Renal pelvis (tissue), 4 donors: ENCODE data around the gene CARD14. TPM values are rescaled to one million over a fixed set of nuclear protein-coding genes. Genes with fewer than 3 reads are reported as not detected.
A peak's percentile ranks its signal among the peaks of the same experiment; 100 is the strongest.
"Not testable (repeated sequence)": the region's sequence is repeated elsewhere in the genome, so short reads cannot be mapped to it uniquely, and the experiment has no call there.

Experiments
- DNase-seq: peaks from one replicate; pipeline ENCODE4 v3.0.0-alpha.2; 2013
- polyA plus RNA-seq, 3 donors: library from polyadenylated mRNA; unstranded; fragments of 120-200 nt; gene quantifications; one replicate each; pipeline ENCODE4 v1.2.1, GENCODE V29; 2013; ENCODE audit not compliant: insufficient read length in 3 of 3

Gene CARD14
- polyA plus RNA-seq, 3 donors: 1.1 to 2.2 (median 2.1) TPM

DNA sequence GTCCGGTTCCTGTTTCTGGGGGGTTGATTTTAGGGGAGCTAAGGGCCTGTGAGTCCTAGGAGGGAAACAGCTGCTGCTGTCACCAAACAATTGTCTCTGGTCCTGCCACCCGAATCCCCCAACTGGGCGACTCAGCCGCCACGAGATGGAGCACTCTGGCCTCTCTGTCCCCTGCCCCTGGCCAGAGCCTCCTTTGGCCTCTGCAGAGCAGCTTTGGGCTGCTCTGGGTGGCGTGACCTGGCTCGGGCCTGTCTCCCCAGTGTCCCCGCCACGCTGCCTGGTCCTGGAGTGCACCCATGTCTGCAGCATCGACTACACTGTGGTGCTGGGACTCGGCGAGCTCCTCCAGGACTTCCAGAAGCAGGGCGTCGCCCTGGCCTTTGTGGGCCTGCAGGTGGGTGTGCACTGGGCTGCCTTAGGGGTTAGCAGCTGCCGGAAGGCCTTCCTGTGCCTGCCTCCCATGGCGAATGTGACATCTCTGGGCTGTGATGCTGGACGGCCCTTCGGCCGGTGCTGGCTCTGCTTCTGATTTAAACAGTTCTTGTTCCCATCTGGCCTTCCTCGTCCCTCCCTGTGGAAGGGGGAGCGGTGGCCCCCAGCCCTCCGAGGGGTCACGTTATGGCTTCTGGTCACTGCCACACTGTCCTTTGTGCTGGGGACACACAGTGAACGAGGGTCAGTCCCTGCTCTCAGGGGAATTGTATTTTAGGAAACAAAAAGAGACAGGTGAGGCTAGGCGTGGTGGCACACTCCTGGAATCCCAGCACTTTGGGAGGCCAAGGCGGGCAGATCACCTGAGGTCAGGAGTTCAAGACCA is 79.3 kb downstream of the CARD14 start:
- DNase-seq: no peak

DNA sequence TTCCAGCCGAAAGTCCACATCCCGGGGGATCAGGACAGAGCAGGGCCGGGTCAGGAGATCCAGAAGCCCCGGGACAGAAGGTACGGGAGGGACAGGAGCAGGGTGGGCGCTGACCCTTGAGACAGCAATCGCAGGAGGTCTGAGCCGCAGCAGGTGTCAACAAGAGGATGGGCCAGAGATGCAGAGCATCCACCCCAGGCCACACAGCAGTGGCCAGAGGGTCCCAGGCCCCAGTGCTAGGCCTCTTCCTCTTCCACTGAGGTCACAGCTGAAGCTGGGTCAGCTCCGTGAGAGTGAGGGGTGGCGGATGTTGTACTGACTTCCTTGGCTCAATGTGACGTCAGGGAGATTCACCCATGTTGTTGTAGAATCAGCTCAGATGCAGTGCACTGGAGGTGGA is 82.1 kb downstream of the CARD14 start:
- no peak for DNase-seq

DNA sequence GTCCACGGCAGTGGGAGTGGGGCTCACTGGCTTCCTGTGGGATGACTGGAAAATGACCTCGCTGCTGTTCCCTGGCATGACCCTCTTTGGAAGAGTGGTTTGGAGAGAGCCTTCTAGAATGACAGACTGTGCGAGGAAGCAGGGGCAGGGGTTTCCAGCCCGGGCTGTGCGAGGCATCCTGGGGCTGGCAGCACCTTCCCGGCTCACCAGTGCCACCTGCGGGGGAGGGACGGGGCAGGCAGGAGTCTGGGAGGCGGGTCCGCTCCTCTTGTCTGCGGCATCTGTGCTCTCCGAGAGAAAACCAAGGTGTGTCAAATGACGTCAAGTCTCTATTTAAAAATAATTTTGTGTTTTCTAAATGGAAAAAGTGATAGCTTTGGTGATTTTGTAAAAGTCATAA is 83.0 kb downstream of the CARD14 start:
- DNase-seq: peak; percentile 57

DNA sequence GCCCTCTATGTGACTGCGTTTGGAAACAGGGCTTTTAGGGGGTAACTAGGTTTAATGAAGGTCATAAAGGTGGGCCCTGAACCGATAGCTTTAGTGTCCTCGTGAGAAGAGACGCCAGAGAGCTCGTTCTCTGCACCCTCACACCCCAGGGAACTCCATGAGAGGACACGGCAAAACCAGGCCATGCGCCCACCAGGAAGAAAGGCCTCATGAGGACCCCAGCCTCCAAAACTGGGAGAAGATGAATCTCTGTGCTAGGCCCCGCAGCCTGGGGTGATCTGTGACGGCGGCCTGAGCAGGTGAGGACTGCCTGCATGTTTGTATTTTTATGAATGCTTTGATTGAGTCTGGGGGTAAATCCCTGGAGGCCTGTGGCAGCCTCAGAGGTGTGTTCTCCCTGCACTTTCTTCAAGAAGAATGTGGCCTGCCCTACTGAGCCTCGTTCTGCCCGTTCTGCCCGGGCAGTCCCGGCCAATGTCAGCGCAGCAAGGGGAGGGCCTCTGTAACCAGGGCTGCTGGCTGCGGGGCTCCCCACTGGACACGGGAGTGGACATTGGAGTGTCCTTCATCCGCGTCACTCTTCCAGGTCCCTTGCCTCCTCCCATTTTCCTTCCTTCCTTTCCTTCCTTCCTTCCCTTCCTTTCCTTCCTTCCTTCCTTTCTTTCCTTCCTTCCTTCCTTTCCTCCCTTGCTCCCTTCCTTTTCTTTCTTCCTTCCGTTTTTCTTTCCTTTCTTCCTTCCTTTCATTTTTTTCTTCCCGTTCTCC is 84.0 kb downstream of the CARD14 start:
- DNase-seq: no peak

DNA sequence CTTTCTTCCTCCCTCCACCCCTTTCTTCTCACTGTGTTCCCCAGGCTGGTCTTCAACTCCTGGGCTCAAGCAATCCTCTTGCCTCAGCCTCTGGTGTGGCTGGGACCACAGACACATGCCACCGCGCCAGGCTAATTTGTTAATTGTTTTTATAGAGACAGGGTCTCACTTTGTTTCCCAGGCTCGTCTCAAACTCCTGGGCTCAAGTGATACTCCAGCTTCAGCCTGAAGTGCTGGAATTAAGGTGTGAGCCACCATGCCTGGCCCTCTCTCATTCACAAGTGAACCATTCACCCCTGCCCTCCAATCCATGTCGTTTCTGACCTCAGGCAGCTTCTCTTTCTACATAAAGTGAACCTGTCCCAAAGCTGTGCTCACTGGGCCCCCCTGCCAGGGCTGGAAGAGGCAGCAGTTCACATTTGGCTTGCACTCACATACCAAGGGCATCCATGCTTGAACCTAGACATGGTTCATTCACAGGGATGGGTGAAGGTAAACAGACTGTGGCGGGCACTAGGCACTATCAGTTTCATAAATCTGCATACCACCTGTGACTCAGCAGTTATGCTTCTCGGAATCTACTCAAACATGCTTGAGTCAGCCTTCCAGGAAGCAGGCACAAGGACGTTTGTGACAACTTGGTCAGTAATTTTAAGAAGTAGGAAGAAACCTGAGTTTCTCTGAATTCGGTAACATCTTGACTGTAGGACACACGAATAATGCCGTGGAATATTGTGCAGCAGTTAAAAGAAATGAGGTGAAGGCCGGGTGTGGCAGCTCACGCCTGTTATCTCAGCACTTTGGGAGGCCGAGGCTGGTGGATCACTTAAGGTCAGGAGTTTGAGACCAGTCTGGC is 84.8 kb downstream of the CARD14 start:
- DNase-seq: peak; percentile 90

DNA sequence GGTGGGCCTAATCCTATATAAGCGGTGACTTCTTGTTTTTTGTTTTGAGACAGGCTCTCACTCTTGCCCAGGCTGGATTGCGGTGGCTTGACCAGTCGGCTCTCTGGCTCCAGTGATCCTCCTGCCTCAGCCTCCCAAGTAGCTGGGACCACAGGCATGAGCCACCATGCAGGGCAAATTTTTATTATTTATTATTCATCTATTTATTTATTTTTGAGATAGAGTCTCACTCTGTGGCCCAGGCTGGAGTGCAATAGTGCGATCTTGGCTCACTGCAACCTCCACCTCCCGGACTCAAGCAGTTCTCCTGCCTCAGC is 86.2 kb downstream of the CARD14 start:
- no peak for DNase-seq

DNA sequence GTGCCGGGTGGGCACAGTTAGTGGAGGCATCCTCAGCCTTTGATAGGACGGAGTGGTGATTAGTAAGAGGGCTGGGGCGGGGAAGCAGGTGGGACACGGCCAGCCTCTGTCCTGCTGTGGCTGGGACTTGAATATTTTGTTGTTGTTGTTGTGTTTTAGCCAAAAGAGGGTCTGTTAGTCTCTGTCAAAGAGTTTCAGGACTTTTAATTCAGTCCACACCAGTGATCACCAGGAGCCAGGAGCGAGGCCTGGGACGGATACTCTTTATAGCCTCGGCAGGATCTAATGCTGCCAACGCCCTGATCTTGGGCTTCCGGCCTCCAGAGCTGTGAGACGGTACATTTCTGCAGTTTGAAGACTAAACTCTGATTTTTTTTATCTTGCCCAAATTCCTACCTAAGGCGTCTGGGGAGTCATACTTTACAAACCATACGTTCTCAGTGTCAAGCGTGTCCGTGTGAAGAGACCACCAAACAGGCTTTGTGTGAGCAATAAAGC is 87.9 kb downstream of the CARD14 start:
- no peak for DNase-seq

DNA sequence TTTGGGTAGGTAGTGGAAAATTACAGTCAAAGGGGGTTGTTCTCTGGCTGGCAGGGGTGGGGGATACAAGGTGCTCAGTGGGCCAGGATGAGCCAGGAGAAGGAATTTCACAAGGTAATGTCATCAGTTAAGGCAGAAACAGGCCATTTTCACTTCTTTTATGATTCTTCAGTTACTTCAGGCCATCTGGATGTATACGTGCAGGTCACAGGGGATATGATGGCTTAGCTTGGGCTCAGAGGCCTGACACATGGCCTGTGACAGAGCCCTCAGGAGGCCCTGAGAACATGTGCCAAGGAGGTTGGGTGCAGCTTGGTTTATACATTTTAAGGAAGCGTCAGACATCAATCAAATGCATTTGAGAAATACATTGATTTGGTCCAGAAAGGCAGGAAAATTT is 88.5 kb downstream of the CARD14 start:
- not testable (repeated sequence) for DNase-seq

Other genes with a start within 250 kb of the CARD14 start
- gene TBC1D16, start 134.2 kb upstream of the CARD14 start, polyA plus RNA-seq: 10 to 100 TPM; 32.7 to 44.9 (median 36.6) TPM
- gene CCDC40, start 133.4 kb upstream of the CARD14 start, polyA plus RNA-seq: 10 to 100 TPM; 10.9 to 22.2 (median 18.2) TPM
- 10 to 100 TPM; 47.2 to 64.0 (median 48.2) TPM for gene GAA, start 68.4 kb upstream of the CARD14 start, polyA plus RNA-seq
- gene EIF4A3, start 22.9 kb upstream of the CARD14 start, polyA plus RNA-seq: 100 to 1,000 TPM; 103 to 115 (median 114) TPM
- gene SGSH, start 50.3 kb downstream of the CARD14 start, polyA plus RNA-seq: 10 to 100 TPM; 35.8 to 52.6 (median 47.8) TPM
- 10 to 100 TPM; 23.6 to 32.1 (median 30.8) TPM for gene SLC26A11, start 50.4 kb downstream of the CARD14 start, polyA plus RNA-seq
- gene RNF213, start 90.8 kb downstream of the CARD14 start, polyA plus RNA-seq: 100 to 1,000 TPM in 2 of 3 donors, 10 to 100 TPM in 1; 54.7 to 107 (median 104) TPM
- gene ENDOV, start 245.1 kb downstream of the CARD14 start, polyA plus RNA-seq: 10 to 100 TPM; 31.5 to 48.3 (median 44.4) TPM